Measurements from ENCODE around the gene GPRC5B.

GRCh38 chr16:19861811-19862327, 22.8 kb downstream of the GPRC5B start:
- no peak for TF ChIP-seq CTCF (IDR thresholded peaks at IDR 0.05)
- TF ChIP-seq POLR2A (IDR thresholded peaks at IDR 0.05) = no peak
